Measurements from ENCODE around the gene P3H3. TPM values are rescaled to one million over a fixed set of nuclear protein-coding genes. Genes with fewer than 3 reads are reported as not detected.

Gene P3H3
- polyA plus RNA-seq: 10 to 100 TPM in 1 of 4 donors, 1 to 10 TPM in 2, under 1 TPM in 1; 0.89 to 18.3 (median 4.9) TPM
- long read RNA-seq, donor 1, partial matches to known transcripts: 0 of 4 reads
- long read RNA-seq, donor 1, other reads (novel, unspliced or antisense): 0 of 4 reads
- long read RNA-seq, donor 2, partial matches to known transcripts: 0 of 1 reads
- long read RNA-seq, donor 2, other reads (novel, unspliced or antisense): 0 of 1 reads
- long read RNA-seq, donor 3: 0 reads
- long read RNA-seq, donor 4: 0 reads
- long read RNA-seq, donor 5: 0 reads
- long read RNA-seq, donor 6, partial matches to known transcripts: 0 of 1 reads
- long read RNA-seq, donor 6, other reads (novel, unspliced or antisense): 0 of 1 reads
- long read RNA-seq, donor 7: 0 reads
- long read RNA-seq, donor 8: 0 reads
- long read RNA-seq, donor 9: 0 reads
- long read RNA-seq, donor 10, partial matches to known transcripts: 0 of 2 reads
- long read RNA-seq, donor 10, other reads (novel, unspliced or antisense): 0 of 2 reads

- peaks cover 0 to 19% (median 7%) of the 10 kb centered on the region in 3 donors for H3K4me1 ChIP-seq (ENCODE audit: control insufficient read depth in 3 of 3, insufficient read depth in 2 of 3, low read depth in 1 of 3, low read length in 2 of 3)
- no peak for FAIRE-seq
- WGBS, 3 donors: 0 to 2% (median 2%) methylated on average over 38 to 60 of the region's 60 CpGs
- peaks cover 0 to 40% (median 2%) of the 10 kb centered on the region in 3 donors for H3K27me3 ChIP-seq (ENCODE audit: control insufficient read depth in 3 of 3, insufficient read depth in 3 of 3, low read length in 3 of 3)
- peaks cover 0 to 31% (median 0%) of the 10 kb centered on the region in 3 donors for H3K36me3 ChIP-seq (ENCODE audit: control insufficient read depth in 3 of 3, insufficient read depth in 2 of 3, low read depth in 1 of 3, low read length in 3 of 3)
- H3K4me3 ChIP-seq (ENCODE audit: low read depth in 1 of 3, low read length in 3 of 3): peak within 1 kb of the TSS; percentile 48 to 96 (median 57)
- DNase-seq: peak in 1 of 2 donors; percentile 70
- no peaks in the 10 kb centered on the region for H3K9me3 ChIP-seq (ENCODE audit: control insufficient read depth in 2 of 2, insufficient read depth in 1 of 2, low read depth in 1 of 2, low read length in 1 of 2)
- H3K27ac ChIP-seq (ENCODE audit: low read depth in 1 of 3, low read length in 2 of 3): peak within 1 kb of the TSS in 2 of 3 donors; percentile 67 to 85
These were observed at the start of gene P3H3 for GRCh38 chr12:6827982-6828780. P3H3 (plus strand) TSS chr12:6828407; CDS start chr12:6828441, 34 bp downstream.

GRCh38 chr12:6778574-6779550 is 49.3 kb upstream of the P3H3 start:
- Histone ChIP-seq H3K27ac (ENCODE audit: low read depth in 1 of 3, low read length in 2 of 3) (peak overlapping the region; percentile 17 to 50 (median 27)), H3K4me3 (ENCODE audit: low read depth in 1 of 3, low read length in 3 of 3) (peak overlapping the region in 2 of 3 donors; percentile 23 to 29)
- no peak for FAIRE-seq

GRCh38 chr12:6779708-6780432 is 48.3 kb upstream of the P3H3 start:
- WGBS, 3 donors: 39 to 68% (median 51%) methylated on average over 6 of the region's 6 CpGs
- FAIRE-seq: no peak
- H3K27ac ChIP-seq (ENCODE audit: low read depth in 1 of 3, low read length in 2 of 3): peak overlapping the region; percentile 17 to 30 (median 27)
- H3K9me3 ChIP-seq (ENCODE audit: control insufficient read depth in 2 of 2, insufficient read depth in 1 of 2, low read depth in 1 of 2, low read length in 1 of 2): no peaks in the 10 kb centered on the region
- DNase-seq: peak; percentile 67 to 68
- H3K36me3 ChIP-seq (ENCODE audit: control insufficient read depth in 3 of 3, insufficient read depth in 2 of 3, low read depth in 1 of 3, low read length in 3 of 3): peaks cover 0 to 10% (median 0%) of the 10 kb centered on the region in 3 donors
- peaks cover 0 to 40% (median 0%) of the 10 kb centered on the region in 3 donors for H3K4me1 ChIP-seq (ENCODE audit: control insufficient read depth in 3 of 3, insufficient read depth in 2 of 3, low read depth in 1 of 3, low read length in 2 of 3)
- no peak overlapping the region for H3K4me3 ChIP-seq (ENCODE audit: low read depth in 1 of 3, low read length in 3 of 3)
- H3K27me3 ChIP-seq (ENCODE audit: control insufficient read depth in 3 of 3, insufficient read depth in 3 of 3, low read length in 3 of 3): peaks cover 0 to 6% (median 0%) of the 10 kb centered on the region in 3 donors

More at GRCh38 chr12:6778574-6779550, 49.3 kb upstream of the P3H3 start:
- Histone ChIP-seq H3K36me3 (ENCODE audit: control insufficient read depth in 3 of 3, insufficient read depth in 2 of 3, low read depth in 1 of 3, low read length in 3 of 3) (peaks cover 0 to 15% (median 0%) of the 10 kb centered on the region in 3 donors), H3K27me3 (ENCODE audit: control insufficient read depth in 3 of 3, insufficient read depth in 3 of 3, low read length in 3 of 3) (peaks cover 0 to 13% (median 3%) of the 10 kb centered on the region in 3 donors), H3K9me3 (ENCODE audit: control insufficient read depth in 2 of 2, insufficient read depth in 1 of 2, low read depth in 1 of 2, low read length in 1 of 2) (no peaks in the 10 kb centered on the region), H3K4me1 (ENCODE audit: control insufficient read depth in 3 of 3, insufficient read depth in 2 of 3, low read depth in 1 of 3, low read length in 2 of 3) (peaks cover 0 to 40% (median 0%) of the 10 kb centered on the region in 3 donors)
- peak; percentile 96 for DNase-seq
- WGBS, 3 donors: 1 to 5% (median 4%) methylated on average over 35 of the region's 35 CpGs

GRCh38 chr12:6780573-6780972 is 47.6 kb upstream of the P3H3 start:
- no peak for FAIRE-seq
- WGBS, 3 donors: 57 to 83% (median 74%) methylated on average over 6 of the region's 6 CpGs
- H3K27ac ChIP-seq (ENCODE audit: low read depth in 1 of 3, low read length in 2 of 3): peak overlapping the region in 1 of 3 donors; percentile 22

GRCh38 chr12:6782119-6782518 is 46.1 kb upstream of the P3H3 start:
- 76 to 83% (median 77%) methylated on average over 6 of the region's 6 CpGs for WGBS, 3 donors
- Histone ChIP-seq H3K4me1 (ENCODE audit: control insufficient read depth in 3 of 3, insufficient read depth in 2 of 3, low read depth in 1 of 3, low read length in 2 of 3) (peaks cover 0 to 27% (median 0%) of the 10 kb centered on the region in 3 donors), H3K36me3 (ENCODE audit: control insufficient read depth in 3 of 3, insufficient read depth in 2 of 3, low read depth in 1 of 3, low read length in 3 of 3) (peaks cover 0 to 3% (median 0%) of the 10 kb centered on the region in 3 donors), H3K4me3 (ENCODE audit: low read depth in 1 of 3, low read length in 3 of 3) (no peak overlapping the region), H3K27me3 (ENCODE audit: control insufficient read depth in 3 of 3, insufficient read depth in 3 of 3, low read length in 3 of 3) (peaks cover 0 to 6% (median 0%) of the 10 kb centered on the region in 3 donors), H3K27ac (ENCODE audit: low read depth in 1 of 3, low read length in 2 of 3) (no peak overlapping the region), H3K9me3 (ENCODE audit: control insufficient read depth in 2 of 2, insufficient read depth in 1 of 2, low read depth in 1 of 2, low read length in 1 of 2) (no peaks in the 10 kb centered on the region)
- DNase-seq (no peak), FAIRE-seq (no peak)

More at GRCh38 chr12:6780573-6780972, 47.6 kb upstream of the P3H3 start:
- H3K4me3 ChIP-seq (ENCODE audit: low read depth in 1 of 3, low read length in 3 of 3): no peak overlapping the region
- peaks cover 0 to 3% (median 0%) of the 10 kb centered on the region in 3 donors for H3K36me3 ChIP-seq (ENCODE audit: control insufficient read depth in 3 of 3, insufficient read depth in 2 of 3, low read depth in 1 of 3, low read length in 3 of 3)
- no peak for DNase-seq
- H3K9me3 ChIP-seq (ENCODE audit: control insufficient read depth in 2 of 2, insufficient read depth in 1 of 2, low read depth in 1 of 2, low read length in 1 of 2): no peaks in the 10 kb centered on the region
- peaks cover 0 to 35% (median 0%) of the 10 kb centered on the region in 3 donors for H3K4me1 ChIP-seq (ENCODE audit: control insufficient read depth in 3 of 3, insufficient read depth in 2 of 3, low read depth in 1 of 3, low read length in 2 of 3)
- peaks cover 0 to 6% (median 0%) of the 10 kb centered on the region in 3 donors for H3K27me3 ChIP-seq (ENCODE audit: control insufficient read depth in 3 of 3, insufficient read depth in 3 of 3, low read length in 3 of 3)

- no peaks in the 10 kb centered on the region for H3K9me3 ChIP-seq (ENCODE audit: control insufficient read depth in 2 of 2, insufficient read depth in 1 of 2, low read depth in 1 of 2, low read length in 1 of 2)
- DNase-seq (no peak), FAIRE-seq (no peak)
- WGBS, 3 donors: 75 to 80% (median 79%) methylated on average over 10 of the region's 10 CpGs
- no peak overlapping the region for H3K4me3 ChIP-seq (ENCODE audit: low read depth in 1 of 3, low read length in 3 of 3)
- H3K36me3 ChIP-seq (ENCODE audit: control insufficient read depth in 3 of 3, insufficient read depth in 2 of 3, low read depth in 1 of 3, low read length in 3 of 3): no peaks in the 10 kb centered on the region
- peaks cover 0 to 27% (median 0%) of the 10 kb centered on the region in 3 donors for H3K4me1 ChIP-seq (ENCODE audit: control insufficient read depth in 3 of 3, insufficient read depth in 2 of 3, low read depth in 1 of 3, low read length in 2 of 3)
- H3K27me3 ChIP-seq (ENCODE audit: control insufficient read depth in 3 of 3, insufficient read depth in 3 of 3, low read length in 3 of 3): no peaks in the 10 kb centered on the region
- no peak overlapping the region for H3K27ac ChIP-seq (ENCODE audit: low read depth in 1 of 3, low read length in 2 of 3)
These were observed 45.2 kb upstream of the P3H3 start for GRCh38 chr12:6782850-6783566.

- no peak for FAIRE-seq
- DNase-seq: no peak
- no peak overlapping the region for H3K4me3 ChIP-seq (ENCODE audit: low read depth in 1 of 3, low read length in 3 of 3)
- no peaks in the 10 kb centered on the region for H3K36me3 ChIP-seq (ENCODE audit: control insufficient read depth in 3 of 3, insufficient read depth in 2 of 3, low read depth in 1 of 3, low read length in 3 of 3)
- H3K4me1 ChIP-seq (ENCODE audit: control insufficient read depth in 3 of 3, insufficient read depth in 2 of 3, low read depth in 1 of 3, low read length in 2 of 3): peaks cover 0 to 20% (median 0%) of the 10 kb centered on the region in 3 donors
- no peak overlapping the region for H3K27ac ChIP-seq (ENCODE audit: low read depth in 1 of 3, low read length in 2 of 3)
- H3K27me3 ChIP-seq (ENCODE audit: control insufficient read depth in 3 of 3, insufficient read depth in 3 of 3, low read length in 3 of 3): no peaks in the 10 kb centered on the region
- WGBS, 3 donors: 93 to 97% (median 95%) methylated on average over 9 of the region's 9 CpGs
- no peaks in the 10 kb centered on the region for H3K9me3 ChIP-seq (ENCODE audit: control insufficient read depth in 2 of 2, insufficient read depth in 1 of 2, low read depth in 1 of 2, low read length in 1 of 2)
These were observed 44.4 kb upstream of the P3H3 start for GRCh38 chr12:6783828-6784227.

Measured in small intestine (tissue), 16 donors.